GM19467 (cell line): Measurements from ENCODE around the gene GARRE1.
"Not testable (repeated sequence)": the region's sequence is repeated elsewhere in the genome, so short reads cannot be mapped to it uniquely, and the experiment has no call there.

Source experiments
- ATAC-seq: cut with Tn5 transposase; IDR thresholded peaks from one replicate; pipeline ENCODE4 v1.9.1; 2021; ENCODE audit warnings: mild to moderate bottlenecking, moderate library complexity; ENCODE audit not compliant: unreplicated experiment

Gene GARRE1

DNA sequence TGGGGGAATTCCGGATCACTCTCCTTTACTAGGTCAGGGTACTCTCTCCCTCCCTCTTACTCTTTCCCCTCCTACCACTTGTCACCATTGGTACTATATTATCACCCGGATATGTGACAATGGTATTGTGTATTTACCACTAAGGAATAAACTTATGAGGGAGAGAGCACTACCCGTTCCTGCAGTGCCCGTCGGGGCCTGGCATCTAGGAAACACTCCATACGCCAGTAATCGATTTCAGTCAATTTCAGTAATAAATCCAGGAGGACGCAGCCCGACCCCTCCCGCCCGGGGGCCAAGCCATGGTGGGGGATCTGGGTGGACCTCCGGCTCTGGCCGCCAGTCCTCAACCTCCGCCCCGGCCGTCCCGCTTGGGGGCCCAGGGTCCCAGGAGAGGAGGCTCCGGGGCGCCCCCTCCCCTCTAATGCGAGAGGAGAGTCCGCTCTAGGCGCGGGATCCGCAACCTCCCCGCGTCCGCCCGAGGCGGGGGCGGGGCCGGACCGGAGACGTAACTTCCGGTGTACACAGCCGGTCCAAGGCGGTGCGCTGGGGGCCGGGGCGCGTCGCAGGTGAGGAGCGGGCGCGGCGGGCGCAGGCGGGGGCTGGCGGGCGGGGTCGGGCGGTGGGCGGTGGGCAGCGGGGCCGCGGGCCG lies at the start of gene GARRE1:
GARRE1 (plus strand) TSS at position 509 of the 652 bp plus-strand sequence. CDS start 45,920 bp downstream, outside the sequence.
- ATAC-seq: peak; percentile 85

GRCh38 chr19:34205324-34205723 lies 49.0 kb upstream of the GARRE1 start:
- ATAC-seq: not testable (repeated sequence)

- no peak for ATAC-seq
Measured at GRCh38 chr19:34208291-34208884, 46.0 kb upstream of the GARRE1 start.

DNA sequence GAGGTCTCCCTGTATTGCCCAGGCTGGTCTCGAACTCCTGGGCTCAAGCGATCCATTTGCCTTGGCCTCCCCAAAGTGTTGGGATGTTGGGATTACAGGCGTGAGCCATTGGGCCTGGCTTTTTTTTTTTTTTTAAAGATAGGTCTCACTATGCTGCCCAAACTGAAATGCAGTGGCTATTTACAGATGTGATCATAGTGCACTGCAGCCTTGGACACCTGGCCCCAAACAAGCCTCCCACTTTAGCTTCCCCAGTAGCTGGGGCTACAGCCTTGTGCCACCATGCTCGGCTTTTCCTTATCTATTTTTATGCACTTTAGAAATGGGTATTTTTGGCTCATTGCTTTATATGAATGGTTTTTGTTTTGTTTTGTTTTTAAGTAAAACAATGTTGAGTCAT lies 44.6 kb upstream of the GARRE1 start:
- ATAC-seq: no peak

DNA sequence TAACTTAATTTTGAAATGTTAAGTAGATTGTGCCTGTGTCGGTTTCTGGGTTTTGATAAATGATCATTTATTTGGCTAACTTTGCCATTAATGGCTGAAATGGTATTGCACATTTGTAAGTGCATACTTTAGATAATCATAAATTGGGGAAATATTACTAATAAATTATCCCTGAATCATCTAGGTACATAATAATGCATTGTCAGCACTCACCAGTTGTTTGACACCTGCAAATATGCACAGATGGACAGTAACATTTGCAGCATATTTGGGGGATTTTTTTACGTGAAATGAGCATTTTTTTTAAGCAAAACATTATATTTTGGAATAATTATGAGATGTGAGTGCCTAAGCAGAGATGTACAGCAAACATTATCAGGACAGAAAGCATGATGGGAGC lies 41.1 kb upstream of the GARRE1 start:
- no peak for ATAC-seq

DNA sequence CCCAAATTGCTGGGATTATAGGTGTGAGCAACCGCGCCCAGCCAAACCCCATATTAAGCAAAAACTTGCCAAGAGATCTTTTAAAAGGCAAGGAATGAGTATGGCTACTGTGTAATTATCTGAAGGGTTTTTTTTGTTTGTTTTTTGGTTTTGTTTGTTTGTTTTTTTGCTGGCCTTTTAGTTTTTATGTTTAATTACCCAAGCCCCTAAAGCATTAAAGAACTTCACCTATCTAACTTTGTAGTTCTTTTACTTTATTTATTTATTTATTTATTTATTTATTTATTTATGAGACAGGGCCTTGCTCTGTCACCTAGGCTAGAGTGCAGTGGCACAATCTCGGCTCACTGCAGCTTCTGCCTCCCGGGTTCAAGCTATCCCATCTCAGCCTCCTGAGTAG lies 40.3 kb upstream of the GARRE1 start:
- ATAC-seq: no peak

DNA sequence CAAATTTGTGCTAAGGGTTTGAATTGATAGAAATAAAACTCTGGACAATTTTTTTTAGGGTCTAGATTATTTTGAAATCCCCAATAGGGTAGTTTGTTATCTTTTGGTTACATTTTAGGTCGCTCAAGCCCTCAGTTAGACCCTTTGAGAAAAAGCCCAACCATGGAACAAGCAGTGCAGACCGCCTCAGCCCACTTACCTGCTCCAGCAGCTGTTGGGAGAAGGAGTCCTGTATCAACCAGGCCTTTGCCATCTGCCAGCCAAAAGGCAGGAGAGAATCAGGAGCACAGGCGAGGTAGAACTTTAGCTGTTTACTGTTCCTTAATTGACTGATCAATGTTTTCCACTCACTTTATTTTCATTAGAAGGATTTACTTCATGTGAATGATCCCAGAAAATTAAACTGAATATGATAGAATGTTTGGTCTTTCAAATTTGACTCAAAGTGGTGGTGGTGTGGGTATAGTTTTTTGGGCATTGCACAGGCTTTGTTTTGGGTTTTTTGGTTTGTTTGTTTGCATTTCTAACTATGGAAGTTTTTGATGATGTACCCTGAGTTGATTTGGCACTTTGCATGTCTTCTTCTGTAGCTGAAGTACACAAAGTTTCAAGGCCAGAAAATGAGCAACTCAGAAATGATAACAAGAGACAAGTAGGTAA lies 39.2 kb upstream of the GARRE1 start:
- ATAC-seq: no peak

- no peak for ATAC-seq
Measured at GRCh38 chr19:34215666-34216038, 38.7 kb upstream of the GARRE1 start.

- ATAC-seq: not testable (repeated sequence)
Measured at GRCh38 chr19:34216745-34217219, 37.6 kb upstream of the GARRE1 start.

- ATAC-seq: peak; percentile 65
Measured at GRCh38 chr19:34217952-34218817, 36.2 kb upstream of the GARRE1 start.

- no peak for ATAC-seq
Measured at GRCh38 chr19:34218818-34219164, 35.6 kb upstream of the GARRE1 start.

- no peak for ATAC-seq
Measured at GRCh38 chr19:34220472-34221063, 33.8 kb upstream of the GARRE1 start.

DNA sequence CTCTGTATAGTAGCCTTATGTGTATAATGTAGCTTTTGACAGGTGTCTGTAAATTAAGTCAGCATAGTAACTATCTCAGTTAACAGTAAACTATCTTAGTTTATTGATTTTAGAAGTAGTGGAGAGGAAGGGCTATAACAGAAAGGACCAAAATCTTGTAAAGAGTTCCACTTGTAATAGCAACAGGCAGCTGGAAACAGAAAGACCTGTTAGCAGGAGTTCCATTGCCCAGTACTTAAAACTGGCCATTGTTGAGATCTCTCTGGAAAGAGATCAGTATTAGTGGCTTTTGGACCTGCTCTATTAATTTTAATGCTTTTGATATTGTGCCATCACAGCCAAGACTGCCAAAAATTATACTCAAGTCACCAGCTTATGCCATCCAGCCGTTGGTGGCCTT lies 32.0 kb upstream of the GARRE1 start:
- no peak for ATAC-seq

GRCh38 chr19:34224996-34225658 lies 29.2 kb upstream of the GARRE1 start:
- ATAC-seq: no peak

- ATAC-seq: no peak
Measured at GRCh38 chr19:34225659-34226015, 28.7 kb upstream of the GARRE1 start.

DNA sequence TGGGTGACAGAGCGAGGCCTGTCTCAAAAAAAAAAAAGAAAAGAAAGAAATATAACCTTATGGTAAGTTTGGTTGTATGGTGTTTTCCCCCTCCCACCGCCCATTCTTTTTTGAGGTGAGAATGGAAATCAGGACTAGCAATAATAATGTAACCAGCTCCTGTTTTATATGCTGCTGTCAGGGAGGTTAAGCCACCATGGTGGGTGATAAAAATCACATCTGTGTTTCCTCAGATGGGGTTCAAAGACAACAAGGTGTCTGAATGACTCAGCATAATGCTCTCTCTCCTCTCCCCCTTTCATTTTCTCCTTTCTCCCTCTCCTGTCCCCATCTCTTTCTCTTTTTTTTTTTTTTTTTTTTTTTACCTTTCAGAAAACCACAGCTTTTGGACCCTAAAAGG lies 28.3 kb upstream of the GARRE1 start:
- no peak for ATAC-seq

DNA sequence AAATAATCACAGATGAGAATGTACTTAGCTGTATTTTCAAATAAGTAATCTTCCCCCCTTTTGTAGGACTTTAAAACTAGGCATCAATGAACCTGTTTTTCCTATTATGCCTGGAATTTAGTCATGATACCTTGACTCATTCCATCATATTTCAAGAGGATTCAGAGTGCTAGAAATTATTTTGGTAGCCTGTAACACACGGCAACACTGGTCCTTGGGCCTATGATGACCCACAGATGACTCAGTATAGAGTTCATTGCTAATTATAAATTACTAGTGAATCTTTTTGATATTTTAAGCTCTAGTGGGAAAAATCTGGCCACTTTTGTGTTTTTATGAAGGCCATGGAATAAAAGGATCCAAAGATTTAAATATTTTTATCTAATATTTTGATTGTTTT lies 26.0 kb upstream of the GARRE1 start:
- ATAC-seq: no peak

DNA sequence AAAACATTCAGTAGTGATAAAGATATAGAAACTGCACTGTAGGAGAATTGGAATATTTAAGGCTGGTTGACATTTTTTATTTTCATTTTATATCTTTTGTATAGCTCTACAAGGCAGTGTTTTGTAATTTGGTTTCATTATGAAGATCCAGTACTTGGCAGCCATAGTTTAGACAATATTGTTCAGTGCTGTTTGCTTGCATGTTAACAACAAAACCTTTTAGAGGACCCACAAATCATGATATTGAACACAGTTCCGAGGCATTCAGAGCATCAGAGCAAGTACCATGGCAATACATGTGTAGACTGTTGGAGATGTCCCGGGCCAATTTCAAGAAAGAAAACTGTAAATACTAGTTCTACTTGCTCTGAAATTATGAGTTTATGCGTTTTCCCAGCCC lies 25.6 kb upstream of the GARRE1 start:
- no peak for ATAC-seq

DNA sequence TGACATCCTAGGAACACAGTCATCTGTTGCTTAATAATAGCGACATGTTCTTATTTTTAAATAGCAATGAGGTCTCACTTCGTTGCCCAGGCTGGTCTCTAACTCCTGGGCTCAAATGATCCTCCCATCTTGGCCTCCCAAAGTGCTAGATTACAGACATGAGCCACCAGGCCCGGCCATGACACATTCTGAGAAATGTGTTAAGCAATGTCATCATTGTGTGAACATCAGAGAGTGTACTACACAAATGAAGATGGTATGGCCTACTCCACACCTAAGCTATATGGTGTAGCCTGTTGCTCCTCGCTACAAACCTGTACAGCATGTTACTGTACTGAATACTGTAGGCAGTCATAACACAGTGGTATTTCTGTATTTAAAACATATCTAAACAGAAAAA lies 24.6 kb upstream of the GARRE1 start:
- ATAC-seq: no peak

- ATAC-seq: no peak
Measured at GRCh38 chr19:34230820-34231219, 23.5 kb upstream of the GARRE1 start.

DNA sequence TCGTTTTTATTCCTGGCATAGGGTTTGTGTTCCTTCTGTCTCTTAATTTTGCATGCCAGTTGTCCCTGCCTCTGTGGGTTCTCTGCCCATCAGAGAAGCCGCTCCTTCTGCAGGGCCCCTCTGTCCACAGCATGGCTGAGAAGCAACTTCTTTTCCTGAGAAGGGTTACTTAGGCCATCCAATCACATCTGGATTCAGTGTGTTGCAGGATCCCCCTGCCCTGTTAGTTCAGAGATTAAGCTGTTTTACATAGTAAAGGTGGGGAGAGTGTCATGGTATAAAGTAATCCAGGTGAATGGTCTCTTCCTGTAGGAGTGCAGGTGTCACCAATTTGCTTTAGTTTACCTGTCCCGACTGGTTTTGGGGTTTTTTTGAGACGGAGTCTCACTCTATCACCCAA lies 22.9 kb upstream of the GARRE1 start:
- ATAC-seq: no peak
